MM.1S (cell line): ENCODE measurements around the gene AQP12A.

Experiments
- EZH2 ChIP-seq: fragments of 300-600 bp; sonication (generic); optimal IDR thresholded peaks from 2 replicates; pipeline ENCODE3; 2017; ENCODE audit warnings: low read depth, mild to moderate bottlenecking, antibody characterized with exemption, low read length, mixed read lengths
- EZH2phosphoT487 ChIP-seq: fragments of 300-600 bp; sonication (generic); IDR thresholded peaks from 2 replicates; pipeline ENCODE4 v1.6.1; 2018; ENCODE audit warnings: antibody characterized with exemption, low read length
- TF ChIP-seq, protein P1 (sequence below): fragments of 300-600 bp; sonication (generic); IDR thresholded peaks from 2 replicates; pipeline ENCODE4 v1.5.1; 2016; ENCODE audit warnings: antibody characterized with exemption, low read length, mixed read lengths

DNA sequence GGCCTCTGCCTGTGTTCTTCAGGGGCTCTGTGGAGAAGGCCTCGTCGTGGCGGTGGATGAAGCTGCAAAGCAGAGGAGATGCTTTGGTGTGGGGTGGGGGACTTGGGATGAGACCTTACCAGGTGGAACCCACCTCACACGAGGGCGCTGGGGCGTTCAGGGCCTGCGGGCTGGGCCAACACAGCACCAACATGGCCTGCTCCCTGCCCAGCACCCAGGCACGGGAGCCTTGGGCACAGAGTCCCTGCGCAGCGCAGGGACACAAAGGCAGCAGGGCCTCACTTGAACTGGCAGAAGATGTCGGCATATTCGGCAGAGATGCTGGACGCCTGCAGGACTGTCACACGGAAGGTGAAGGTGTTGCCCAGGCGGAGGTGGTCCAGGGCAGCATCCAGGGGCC is 53.8 kb downstream of the AQP12A start:
- TF ChIP-seq, protein P1, sequence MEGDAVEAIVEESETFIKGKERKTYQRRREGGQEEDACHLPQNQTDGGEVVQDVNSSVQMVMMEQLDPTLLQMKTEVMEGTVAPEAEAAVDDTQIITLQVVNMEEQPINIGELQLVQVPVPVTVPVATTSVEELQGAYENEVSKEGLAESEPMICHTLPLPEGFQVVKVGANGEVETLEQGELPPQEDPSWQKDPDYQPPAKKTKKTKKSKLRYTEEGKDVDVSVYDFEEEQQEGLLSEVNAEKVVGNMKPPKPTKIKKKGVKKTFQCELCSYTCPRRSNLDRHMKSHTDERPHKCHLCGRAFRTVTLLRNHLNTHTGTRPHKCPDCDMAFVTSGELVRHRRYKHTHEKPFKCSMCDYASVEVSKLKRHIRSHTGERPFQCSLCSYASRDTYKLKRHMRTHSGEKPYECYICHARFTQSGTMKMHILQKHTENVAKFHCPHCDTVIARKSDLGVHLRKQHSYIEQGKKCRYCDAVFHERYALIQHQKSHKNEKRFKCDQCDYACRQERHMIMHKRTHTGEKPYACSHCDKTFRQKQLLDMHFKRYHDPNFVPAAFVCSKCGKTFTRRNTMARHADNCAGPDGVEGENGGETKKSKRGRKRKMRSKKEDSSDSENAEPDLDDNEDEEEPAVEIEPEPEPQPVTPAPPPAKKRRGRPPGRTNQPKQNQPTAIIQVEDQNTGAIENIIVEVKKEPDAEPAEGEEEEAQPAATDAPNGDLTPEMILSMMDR, result no peak
- no peak for TF ChIP-seq EZH2
- TF ChIP-seq EZH2phosphoT487, result no peak
